ENCODE measurements around the gene INO80C. TPM values are rescaled to one million over a fixed set of nuclear protein-coding genes. Genes with fewer than 3 reads are reported as not detected.
"Not testable (repeated sequence)": the region's sequence is repeated elsewhere in the genome, so short reads cannot be mapped to it uniquely, and the experiment has no call there.

Gene INO80C
- total RNA-seq, 1 donor from 2014 or later: 24.9 TPM

DNA sequence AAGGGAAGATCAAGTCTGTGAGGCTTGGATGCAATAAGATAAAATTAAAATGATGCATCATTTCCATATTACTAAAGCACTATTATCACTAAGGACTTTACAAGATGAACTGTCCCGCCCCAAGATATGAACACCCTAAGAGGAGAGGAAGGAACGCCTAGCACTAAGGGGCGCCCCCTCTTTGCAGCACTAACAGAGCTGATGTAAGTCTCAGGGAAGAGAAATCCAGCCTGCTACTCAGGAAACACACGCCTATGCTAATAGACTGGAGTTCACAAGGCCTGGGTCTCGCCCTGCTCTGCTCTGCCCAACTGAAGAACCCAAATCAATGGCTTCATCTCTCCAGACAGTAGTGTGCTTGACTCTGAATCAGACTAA is 6.1 kb downstream of the INO80C start:
- ATAC-seq: peak; percentile 39
- DNase-seq: no peak
- intact Hi-C loops (cut with micrococcal nuclease): no loop called here

- intact Hi-C loops (cut with micrococcal nuclease): no loop called here
Measured at GRCh38 chr18:35490894-35491699, 6.7 kb downstream of the INO80C start.

GRCh38 chr18:35489913-35490490 is 7.8 kb downstream of the INO80C start:
- ATAC-seq (peak; percentile 62), DNase-seq (no peak)
- intact Hi-C loops (cut with micrococcal nuclease): no loop called here

More at GRCh38 chr18:35490894-35491699, 6.7 kb downstream of the INO80C start:
- no peak for DNase-seq
- no peak for ATAC-seq

GRCh38 chr18:35489281-35489680 is 8.5 kb downstream of the INO80C start:
- not testable (repeated sequence) for DNase-seq, ATAC-seq

GRCh38 chr18:35488396-35488795 is 9.4 kb downstream of the INO80C start:
- ATAC-seq; intact Hi-C loops (cut with micrococcal nuclease); DNase-seq: not testable (repeated sequence)

More at GRCh38 chr18:35489281-35489680, 8.5 kb downstream of the INO80C start:
- intact Hi-C loops (cut with micrococcal nuclease): not testable (repeated sequence)

GRCh38 chr18:35487525-35487924 is 10.2 kb downstream of the INO80C start:
- ATAC-seq; DNase-seq; intact Hi-C loops (cut with micrococcal nuclease): not testable (repeated sequence)

GRCh38 chr18:35485852-35486251 is 11.9 kb downstream of the INO80C start:
- DNase-seq: no peak
- no peak for ATAC-seq
- intact Hi-C loops (cut with micrococcal nuclease): no loop called here

GRCh38 chr18:35484034-35484433 is 13.7 kb downstream of the INO80C start:
- DNase-seq (no peak), ATAC-seq (no peak)
- intact Hi-C loops (cut with micrococcal nuclease): no loop called here

- DNase-seq (no peak), ATAC-seq (no peak)
- intact Hi-C loops (cut with micrococcal nuclease): no loop called here
Measured at GRCh38 chr18:35481960-35482366, 15.8 kb downstream of the INO80C start.

- no peak for DNase-seq
- ATAC-seq: no peak
- intact Hi-C loops (cut with micrococcal nuclease): no loop called here
Measured at GRCh38 chr18:35479911-35480586, 17.7 kb downstream of the INO80C start.

GRCh38 chr18:35478520-35479435 is 19.0 kb downstream of the INO80C start:
- peak; percentile 56 for ATAC-seq
- no peak for DNase-seq

GRCh38 chr18:35477974-35478373 is 19.8 kb downstream of the INO80C start:
- intact Hi-C loops (cut with micrococcal nuclease): no loop called here
- ATAC-seq: no peak
- DNase-seq: no peak

More at GRCh38 chr18:35478520-35479435, 19.0 kb downstream of the INO80C start:
- intact Hi-C loops (cut with micrococcal nuclease): no loop called here

- no peak for DNase-seq
- intact Hi-C loops (cut with micrococcal nuclease): no loop called here
- no peak for ATAC-seq
Measured at GRCh38 chr18:35477497-35477896, 20.3 kb downstream of the INO80C start.

GRCh38 chr18:35474884-35475283 is 22.9 kb downstream of the INO80C start:
- ATAC-seq (no peak), DNase-seq (no peak)
- intact Hi-C loops (cut with micrococcal nuclease): no loop called here

- intact Hi-C loops (cut with micrococcal nuclease): no loop called here
- DNase-seq (no peak), ATAC-seq (no peak)
Measured at GRCh38 chr18:35473562-35473961, 24.2 kb downstream of the INO80C start.

GRCh38 chr18:35470435-35470834 is 27.3 kb downstream of the INO80C start:
- DNase-seq (no peak), ATAC-seq (no peak)
- intact Hi-C loops (cut with micrococcal nuclease): no loop called here

GRCh38 chr18:35469725-35470124 is 28.0 kb downstream of the INO80C start:
- intact Hi-C loops (cut with micrococcal nuclease): no loop called here
- DNase-seq (no peak), ATAC-seq (no peak)

DNA sequence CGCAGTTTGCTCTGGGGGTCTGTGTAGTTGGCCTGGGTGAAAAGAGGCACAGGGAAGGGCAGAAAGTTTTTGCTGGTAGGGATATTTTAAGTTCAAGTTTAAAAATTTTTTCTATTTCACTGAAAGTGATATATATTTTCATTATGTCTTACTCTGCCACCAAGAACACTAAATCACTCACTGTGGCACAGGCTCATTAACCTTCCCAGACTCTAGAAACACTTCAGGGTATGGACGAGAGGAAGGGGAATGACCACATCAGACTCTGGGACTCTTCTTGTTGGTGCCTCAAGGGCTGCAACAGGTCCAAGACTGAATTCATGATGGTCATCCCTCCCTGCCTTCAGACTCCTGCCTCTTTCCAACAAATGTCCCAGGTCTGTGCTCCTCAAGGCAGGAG is 29.0 kb downstream of the INO80C start:
- DNase-seq (no peak), ATAC-seq (no peak)
- intact Hi-C loops (cut with micrococcal nuclease): no loop called here

DNA sequence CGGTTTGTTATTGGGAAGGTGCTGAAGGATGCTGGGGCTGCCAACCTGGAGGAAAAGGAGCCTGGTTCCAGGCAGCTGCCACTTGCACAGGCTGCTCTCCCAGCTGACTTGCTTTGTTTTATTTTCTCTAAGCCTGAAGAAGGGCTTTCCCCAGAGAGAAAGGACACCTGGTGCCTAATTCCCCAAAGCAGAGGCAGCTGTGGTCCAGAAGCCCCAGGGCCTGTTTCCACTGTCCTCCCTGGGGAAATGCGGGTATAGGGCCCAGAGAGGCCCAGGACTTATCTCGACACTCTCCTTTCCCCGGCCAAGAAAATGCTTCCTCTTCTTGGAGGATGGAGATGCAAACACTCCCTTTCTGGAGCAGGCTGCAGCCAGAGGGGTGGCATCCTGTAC is 30.1 kb downstream of the INO80C start:
- intact Hi-C loops (cut with micrococcal nuclease): no loop called here
- DNase-seq (no peak), ATAC-seq (no peak)
